Measurements from ENCODE around the gene PTP4A2. TPM values are rescaled to one million over a fixed set of nuclear protein-coding genes. Genes with fewer than 3 reads are reported as not detected.

Gene PTP4A2
- total and polyA plus RNA-seq, 2 of the 8 experiments (the other 6 are each of a cell fraction or from before 2014, with no cell fraction given): 87.4 to 214 TPM

DNA sequence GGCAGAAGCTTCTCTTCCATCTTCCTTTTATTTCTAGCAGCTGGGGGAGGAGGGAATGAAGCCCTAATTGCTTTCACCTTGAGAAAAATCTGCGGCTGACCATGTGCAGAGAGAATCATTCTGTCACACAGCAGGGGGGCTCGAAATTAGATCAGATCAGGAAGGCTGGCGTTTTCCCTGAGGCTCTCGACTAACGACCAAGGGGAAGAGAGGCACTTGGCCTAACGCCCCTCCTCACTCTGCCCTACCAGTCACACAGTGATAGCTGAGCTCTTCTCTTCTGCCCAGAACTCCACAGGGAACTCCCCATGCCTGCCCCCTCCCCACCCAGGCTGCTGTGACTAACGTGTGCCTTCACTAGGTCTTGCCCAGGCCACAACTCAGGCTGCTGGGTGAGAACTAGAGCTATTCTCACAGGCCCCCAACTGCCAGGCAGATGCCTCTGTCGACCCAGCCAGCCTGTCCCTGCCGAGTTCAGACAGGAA lies 49.0 kb upstream of the PTP4A2 start:
- Histone ChIP-seq H3K4ac (replicated peaks; ENCODE audit: insufficient read length, low read depth, low read length) (no peak overlapping the region), H2BK15ac (ENCODE audit: low read length) (no peak overlapping the region), H2BK20ac (ENCODE audit: low read length) (no peak overlapping the region), H3K4me3 (ENCODE audit: extremely low read depth in 1 of 4, insufficient read depth in 2 of 4, low read depth in 3 of 4, low read length in 4 of 4) (no peak overlapping the region), H3K36me3 (ENCODE audit: control insufficient read depth in 2 of 4, insufficient read depth in 4 of 4, low read length in 3 of 4) (no peaks in the 10 kb centered on the region), H3K23me2 (ENCODE audit: low read depth, low read length) (no peaks in the 10 kb centered on the region; the same call in 1 of the 2 replicates), H3K79me2 (ENCODE audit: control insufficient read depth in 1 of 2, insufficient read depth in 2 of 2, low read length in 2 of 2) (no peaks in the 10 kb centered on the region), H4K8ac (ENCODE audit: extremely low read depth, insufficient read depth, low read length) (no peak overlapping the region; the same call in 1 of the 2 replicates), H4K91ac (replicated peaks; ENCODE audit: insufficient read length, low read length) (no peak overlapping the region), H3K4me1 (replicated peaks in 1 of 4; ENCODE audit: control insufficient read depth in 3 of 4, insufficient read depth in 4 of 4, low read length in 3 of 4) (peaks cover 0 to 6% (median 3%) of the 10 kb centered on the region in 4 experiments; a peak in 6 of 7 replicates), H3K14ac (ENCODE audit: insufficient read length) (no peak overlapping the region), H4K20me1 (replicated peaks in 1 of 2; ENCODE audit: control insufficient read depth in 1 of 2, insufficient read depth in 2 of 2, low read length in 2 of 2) (no peaks in the 10 kb centered on the region), H3K79me1 (ENCODE audit: low read depth, low read length) (no peaks in the 10 kb centered on the region), H3K27ac (ENCODE audit: low read depth, low read length) (no peak overlapping the region), H3K18ac (ENCODE audit: extremely low read depth, low read length) (peak overlapping the region; percentile 9; the same call in 1 of the 2 replicates), H2BK120ac (replicated peaks; ENCODE audit: low read depth, low read length) (no peak overlapping the region), H3K9me3 (ENCODE audit: insufficient read depth in 2 of 2, low read depth in 1 of 2, low read length in 1 of 2) (0 out of 4 replicates have a peak, but pooled peaks cover 0 to 3% of the 10 kb centered on the region in 2 experiments), H3K23ac (ENCODE audit: insufficient read length) (no peak overlapping the region), H4K5ac (ENCODE audit: insufficient read length, low read depth, low read length) (no peak overlapping the region), H3K4me2 (ENCODE audit: insufficient read depth in 1 of 2, low read depth in 2 of 2, low read length in 2 of 2) (no peak overlapping the region), H3K56ac (replicated peaks; ENCODE audit: insufficient read length, low read depth, low read length) (no peak overlapping the region), H3K27me3 (replicated peaks in 1 of 4; ENCODE audit: control insufficient read depth in 3 of 4, extremely low read depth in 1 of 4, insufficient read depth in 3 of 4, low read length in 3 of 4) (no peaks in the 10 kb centered on the region), H2BK5ac (ENCODE audit: low read depth, low read length) (0 out of 2 replicates have a peak overlapping the region, but pooled peaks have one; percentile 11), H3K9ac (replicated peaks in 1 of 4; ENCODE audit: extremely low read depth in 1 of 4, low read depth in 3 of 4, low read length in 3 of 4) (no peak overlapping the region), H2AFZ (ENCODE audit: low read length) (peak overlapping the region; percentile 69; the same call in 1 of the 2 replicates), H2BK12ac (ENCODE audit: low read depth, low read length) (0 out of 2 replicates have a peak overlapping the region, but pooled peaks have one; percentile 18), H2AK5ac (ENCODE audit: low read depth, low read length) (no peak overlapping the region)
- no peak for FAIRE-seq
- TF ChIP-seq TBP (IDR thresholded peaks at IDR 0.05; ENCODE audit: low read depth, low read length) (no peak), TAF7 (optimal IDR thresholded peaks at IDR 0.05; ENCODE audit: borderline replicate concordance, low read depth, low read length) (no peak), TCF12 (IDR thresholded peaks at IDR 0.05; ENCODE audit: low read depth, low read length) (no peak), TEAD4 (IDR thresholded peaks at IDR 0.05; ENCODE audit: low read depth, low read length) (no peak), RXRA (IDR thresholded peaks at IDR 0.05; ENCODE audit: insufficient read depth, low read depth, low read length) (no peak), GTF2F1 (IDR thresholded peaks at IDR 0.05; ENCODE audit: borderline replicate concordance, low read depth, low read length) (no peak), BCL11A (IDR thresholded peaks at IDR 0.05; ENCODE audit: low read depth in 2 of 2, low read length in 2 of 2) (no peak), KDM1A (IDR thresholded peaks at IDR 0.05; ENCODE audit: borderline replicate concordance, low read length) (no peak)
- TF ChIP-seq, protein P1, sequence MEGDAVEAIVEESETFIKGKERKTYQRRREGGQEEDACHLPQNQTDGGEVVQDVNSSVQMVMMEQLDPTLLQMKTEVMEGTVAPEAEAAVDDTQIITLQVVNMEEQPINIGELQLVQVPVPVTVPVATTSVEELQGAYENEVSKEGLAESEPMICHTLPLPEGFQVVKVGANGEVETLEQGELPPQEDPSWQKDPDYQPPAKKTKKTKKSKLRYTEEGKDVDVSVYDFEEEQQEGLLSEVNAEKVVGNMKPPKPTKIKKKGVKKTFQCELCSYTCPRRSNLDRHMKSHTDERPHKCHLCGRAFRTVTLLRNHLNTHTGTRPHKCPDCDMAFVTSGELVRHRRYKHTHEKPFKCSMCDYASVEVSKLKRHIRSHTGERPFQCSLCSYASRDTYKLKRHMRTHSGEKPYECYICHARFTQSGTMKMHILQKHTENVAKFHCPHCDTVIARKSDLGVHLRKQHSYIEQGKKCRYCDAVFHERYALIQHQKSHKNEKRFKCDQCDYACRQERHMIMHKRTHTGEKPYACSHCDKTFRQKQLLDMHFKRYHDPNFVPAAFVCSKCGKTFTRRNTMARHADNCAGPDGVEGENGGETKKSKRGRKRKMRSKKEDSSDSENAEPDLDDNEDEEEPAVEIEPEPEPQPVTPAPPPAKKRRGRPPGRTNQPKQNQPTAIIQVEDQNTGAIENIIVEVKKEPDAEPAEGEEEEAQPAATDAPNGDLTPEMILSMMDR (IDR thresholded peaks at IDR 0.05; ENCODE audit: control extremely low read depth in 1 of 3, insufficient read depth in 1 of 3, low read depth in 1 of 3, low read length in 3 of 3): no peak
- DNase-seq (ENCODE audit: low read depth in 1 of 2, low spot score in 2 of 2): peak in 1 of 2 experiments; percentile 57
- POLR2A ChIA-PET (ENCODE audit: partially characterized antibody): interaction anchor here (0.6 to 1.8 kb wide), 3 partner anchors 29 to 149 kb away, joined by 3 to 5 read pairs (median 3); no protein-coding TSS in a partner anchor
- 58% methylated on average over 9 of the region's 9 CpGs; no CpG with 5 or more reads in 1 of the 2 experiments for WGBS, 2 experiments (ENCODE audit: extremely low coverage in 1 of 2, insufficient coverage in 1 of 2, insufficient read length in 1 of 2, insufficient replicate concordance in 2 of 2, low coverage in 1 of 2, low lambda C conversion rate in 2 of 2, missing lambda C conversion rate in 1 of 2)
- CTCF ChIA-PET (ENCODE audit: partially characterized antibody): interaction anchor here (0.6 to 2.3 kb wide), 8 partner anchors 9 to 166 kb away, joined by 4 to 10 read pairs (median 5); no protein-coding TSS in a partner anchor
